SK-N-MC (cell line): ENCODE data around the gene TRMT112.

Experiments used
- EZH2 ChIP-seq: fragments of 200-600 bp; sonication (generic); IDR thresholded peaks from one replicate; pipeline ENCODE4 v1.6.1; 2017; ENCODE audit warnings: antibody characterized with exemption
- POLR2AphosphoS5 ChIP-seq: IDR thresholded peaks from 2 replicates; pipeline ENCODE4 v1.6.1; 2012; ENCODE audit warnings: mild to moderate bottlenecking, low read depth, low read length, borderline replicate concordance

DNA sequence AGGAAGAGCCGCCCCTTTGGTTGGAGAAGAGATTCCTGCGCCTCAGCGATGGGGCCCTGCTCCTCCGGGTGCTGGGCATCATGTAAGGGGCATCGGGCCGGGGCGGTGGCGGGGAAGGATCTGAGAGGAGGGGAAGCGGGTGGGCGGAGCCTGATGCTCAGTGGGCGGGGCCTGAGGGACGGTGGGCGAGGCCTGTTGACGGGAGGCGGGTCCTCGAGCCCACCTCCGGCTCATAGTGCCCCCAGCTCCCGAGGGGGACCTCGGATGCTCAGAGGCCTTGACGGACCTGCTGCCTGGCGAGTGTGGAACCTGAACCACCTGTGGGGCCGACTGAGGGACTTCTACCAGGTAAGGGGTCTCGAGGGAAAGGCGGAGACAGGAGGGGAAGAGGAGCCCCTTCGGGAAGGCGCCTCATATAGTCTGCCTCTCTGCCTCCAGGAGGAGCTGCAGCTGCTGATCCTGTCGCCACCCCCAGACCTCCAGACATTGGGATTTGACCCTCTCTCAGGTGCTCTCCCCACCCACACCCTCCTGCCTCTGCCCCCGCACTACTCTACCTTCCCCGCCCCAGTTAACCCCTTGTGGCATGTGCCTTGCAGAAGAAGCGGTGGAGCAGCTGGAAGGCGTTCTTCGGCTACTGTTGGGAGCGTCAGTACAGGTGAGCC lies 23.4 kb upstream of the TRMT112 start:
- TF ChIP-seq POLR2AphosphoS5 (no peak), EZH2 (no peak)
